ENCODE results near the gene REXO4. TPM values are rescaled to one million over a fixed set of nuclear protein-coding genes. Genes with fewer than 3 reads are reported as not detected.

REXO4 gene
- total and polyA plus RNA-seq, 4 donors: 7.4 to 12.1 (median 9.1) TPM

DNA sequence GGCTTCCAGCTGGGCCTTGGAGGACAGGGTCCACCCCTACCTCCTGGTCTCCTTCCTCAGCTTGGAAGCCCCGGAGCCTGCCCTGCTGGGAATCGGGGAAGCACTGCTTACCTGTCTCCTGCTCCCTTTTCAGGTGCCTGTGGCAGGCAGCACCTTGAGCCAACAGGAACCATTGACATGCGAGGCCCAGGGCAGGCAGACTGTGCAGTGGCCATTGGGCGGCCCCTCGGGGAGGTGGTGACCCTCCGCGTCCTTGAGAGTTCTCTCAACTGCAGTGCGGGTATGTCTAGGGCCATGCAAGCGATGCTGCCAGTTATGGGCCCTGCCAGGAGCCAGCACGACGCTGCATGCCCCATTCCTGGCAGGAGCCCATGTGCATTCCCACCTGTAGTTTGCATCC is 38.1 kb upstream of the REXO4 start:
- WGBS: 95% methylated on average over 11 of the region's 11 CpGs

DNA sequence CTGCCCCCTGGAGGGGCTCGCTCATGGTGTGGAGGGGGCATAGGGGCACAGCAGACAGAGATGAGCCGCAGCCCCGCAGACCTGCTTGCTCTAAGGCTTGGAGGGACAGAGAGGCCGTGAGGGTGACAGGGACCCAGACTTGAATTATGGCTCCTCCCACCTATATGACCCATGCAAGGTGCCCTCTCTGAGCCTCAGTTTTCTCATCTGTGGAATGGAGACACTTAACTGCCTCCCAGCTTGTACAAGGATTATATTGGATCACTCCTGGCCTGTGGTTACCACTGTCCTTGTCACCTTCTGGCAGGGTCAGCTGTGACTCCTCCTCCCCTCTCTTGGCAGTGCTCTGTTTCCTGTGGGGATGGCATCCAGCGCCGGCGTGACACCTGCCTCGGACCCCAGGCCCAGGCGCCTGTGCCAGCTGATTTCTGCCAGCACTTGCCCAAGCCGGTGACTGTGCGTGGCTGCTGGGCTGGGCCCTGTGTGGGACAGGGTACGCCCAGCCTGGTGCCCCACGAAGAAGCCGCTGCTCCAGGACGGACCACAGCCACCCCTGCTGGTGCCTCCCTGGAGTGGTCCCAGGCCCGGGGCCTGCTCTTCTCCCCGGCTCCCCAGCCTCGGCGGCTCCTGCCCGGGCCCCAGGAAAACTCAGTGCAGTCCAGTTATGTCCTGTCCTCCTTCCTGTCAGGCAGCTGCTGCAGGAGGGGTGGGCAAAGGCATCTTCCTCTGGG is 37.3 kb upstream of the REXO4 start:
- Histone ChIP-seq H3K4me3 (ENCODE audit: low read depth in 1 of 3, low read length in 3 of 3) (no peak overlapping the region), H3K36me3 (ENCODE audit: control insufficient read depth in 4 of 4, insufficient read depth in 3 of 4, low read depth in 1 of 4, low read length in 3 of 4) (no peaks in the 10 kb centered on the region), H3K27me3 (ENCODE audit: control insufficient read depth in 4 of 4, insufficient read depth in 4 of 4, low read length in 3 of 4) (no peaks in the 10 kb centered on the region), H3K9me3 (ENCODE audit: control insufficient read depth in 4 of 4, low read length in 3 of 4) (no peaks in the 10 kb centered on the region), H3K4me1 (ENCODE audit: control insufficient read depth in 4 of 4, insufficient read depth in 4 of 4, low read length in 3 of 4) (peaks cover 3 to 7% (median 5%) of the 10 kb centered on the region in 4 donors), H3K27ac (ENCODE audit: low read depth in 1 of 2, low read length in 2 of 2) (no peak overlapping the region), H3K9ac (ENCODE audit: low read depth in 1 of 2, low read length in 2 of 2) (no peak overlapping the region)
- 92% methylated on average over 20 of the region's 20 CpGs for WGBS
- DNase-seq (ENCODE audit: low spot score): no peak
- TF ChIP-seq RXRA (IDR thresholded peaks at IDR 0.05) (no peak), NR2F2 (IDR thresholded peaks at IDR 0.05) (no peak), JUND (IDR thresholded peaks at IDR 0.05) (no peak), HNF4G (IDR thresholded peaks at IDR 0.05) (no peak), FOXA1 (IDR thresholded peaks at IDR 0.05) (no peak), YY1 (IDR thresholded peaks at IDR 0.05) (no peak)
- TF ChIP-seq, protein P1, sequence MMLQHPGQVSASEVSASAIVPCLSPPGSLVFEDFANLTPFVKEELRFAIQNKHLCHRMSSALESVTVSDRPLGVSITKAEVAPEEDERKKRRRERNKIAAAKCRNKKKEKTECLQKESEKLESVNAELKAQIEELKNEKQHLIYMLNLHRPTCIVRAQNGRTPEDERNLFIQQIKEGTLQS (IDR thresholded peaks at IDR 0.05): no peak
- TF ChIP-seq, protein P2, sequence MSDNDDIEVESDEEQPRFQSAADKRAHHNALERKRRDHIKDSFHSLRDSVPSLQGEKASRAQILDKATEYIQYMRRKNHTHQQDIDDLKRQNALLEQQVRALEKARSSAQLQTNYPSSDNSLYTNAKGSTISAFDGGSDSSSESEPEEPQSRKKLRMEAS (IDR thresholded peaks at IDR 0.05): no peak
- TF ChIP-seq, protein P3, sequence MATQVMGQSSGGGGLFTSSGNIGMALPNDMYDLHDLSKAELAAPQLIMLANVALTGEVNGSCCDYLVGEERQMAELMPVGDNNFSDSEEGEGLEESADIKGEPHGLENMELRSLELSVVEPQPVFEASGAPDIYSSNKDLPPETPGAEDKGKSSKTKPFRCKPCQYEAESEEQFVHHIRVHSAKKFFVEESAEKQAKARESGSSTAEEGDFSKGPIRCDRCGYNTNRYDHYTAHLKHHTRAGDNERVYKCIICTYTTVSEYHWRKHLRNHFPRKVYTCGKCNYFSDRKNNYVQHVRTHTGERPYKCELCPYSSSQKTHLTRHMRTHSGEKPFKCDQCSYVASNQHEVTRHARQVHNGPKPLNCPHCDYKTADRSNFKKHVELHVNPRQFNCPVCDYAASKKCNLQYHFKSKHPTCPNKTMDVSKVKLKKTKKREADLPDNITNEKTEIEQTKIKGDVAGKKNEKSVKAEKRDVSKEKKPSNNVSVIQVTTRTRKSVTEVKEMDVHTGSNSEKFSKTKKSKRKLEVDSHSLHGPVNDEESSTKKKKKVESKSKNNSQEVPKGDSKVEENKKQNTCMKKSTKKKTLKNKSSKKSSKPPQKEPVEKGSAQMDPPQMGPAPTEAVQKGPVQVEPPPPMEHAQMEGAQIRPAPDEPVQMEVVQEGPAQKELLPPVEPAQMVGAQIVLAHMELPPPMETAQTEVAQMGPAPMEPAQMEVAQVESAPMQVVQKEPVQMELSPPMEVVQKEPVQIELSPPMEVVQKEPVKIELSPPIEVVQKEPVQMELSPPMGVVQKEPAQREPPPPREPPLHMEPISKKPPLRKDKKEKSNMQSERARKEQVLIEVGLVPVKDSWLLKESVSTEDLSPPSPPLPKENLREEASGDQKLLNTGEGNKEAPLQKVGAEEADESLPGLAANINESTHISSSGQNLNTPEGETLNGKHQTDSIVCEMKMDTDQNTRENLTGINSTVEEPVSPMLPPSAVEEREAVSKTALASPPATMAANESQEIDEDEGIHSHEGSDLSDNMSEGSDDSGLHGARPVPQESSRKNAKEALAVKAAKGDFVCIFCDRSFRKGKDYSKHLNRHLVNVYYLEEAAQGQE (IDR thresholded peaks at IDR 0.05): no peak
- TF ChIP-seq, protein P4, sequence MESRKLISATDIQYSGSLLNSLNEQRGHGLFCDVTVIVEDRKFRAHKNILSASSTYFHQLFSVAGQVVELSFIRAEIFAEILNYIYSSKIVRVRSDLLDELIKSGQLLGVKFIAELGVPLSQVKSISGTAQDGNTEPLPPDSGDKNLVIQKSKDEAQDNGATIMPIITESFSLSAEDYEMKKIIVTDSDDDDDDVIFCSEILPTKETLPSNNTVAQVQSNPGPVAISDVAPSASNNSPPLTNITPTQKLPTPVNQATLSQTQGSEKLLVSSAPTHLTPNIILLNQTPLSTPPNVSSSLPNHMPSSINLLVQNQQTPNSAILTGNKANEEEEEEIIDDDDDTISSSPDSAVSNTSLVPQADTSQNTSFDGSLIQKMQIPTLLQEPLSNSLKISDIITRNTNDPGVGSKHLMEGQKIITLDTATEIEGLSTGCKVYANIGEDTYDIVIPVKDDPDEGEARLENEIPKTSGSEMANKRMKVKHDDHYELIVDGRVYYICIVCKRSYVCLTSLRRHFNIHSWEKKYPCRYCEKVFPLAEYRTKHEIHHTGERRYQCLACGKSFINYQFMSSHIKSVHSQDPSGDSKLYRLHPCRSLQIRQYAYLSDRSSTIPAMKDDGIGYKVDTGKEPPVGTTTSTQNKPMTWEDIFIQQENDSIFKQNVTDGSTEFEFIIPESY (IDR thresholded peaks at IDR 0.05): no peak

More for the DNA sequence above, 38.1 kb upstream of the REXO4 start:
- TF ChIP-seq RXRA (IDR thresholded peaks at IDR 0.05) (no peak), JUND (IDR thresholded peaks at IDR 0.05) (no peak), GABPA (IDR thresholded peaks at IDR 0.05 in 1 of 2, conservative IDR thresholded peaks at IDR 0.05 in 1 of 2) (no peak), NR2F2 (IDR thresholded peaks at IDR 0.05) (no peak), FOXA2 (IDR thresholded peaks at IDR 0.05) (no peak), EGR1 (IDR thresholded peaks at IDR 0.05; ENCODE audit: low read depth in 2 of 2) (no peak), FOXA1 (IDR thresholded peaks at IDR 0.05) (no peak), HNF4G (IDR thresholded peaks at IDR 0.05) (no peak), SP1 (IDR thresholded peaks at IDR 0.05) (no peak), YY1 (IDR thresholded peaks at IDR 0.05) (no peak)
- TF ChIP-seq, protein P4 (IDR thresholded peaks at IDR 0.05): no peak
- TF ChIP-seq, protein P2 (IDR thresholded peaks at IDR 0.05): no peak
- TF ChIP-seq, protein P3 (IDR thresholded peaks at IDR 0.05): no peak
- TF ChIP-seq, protein P1 (IDR thresholded peaks at IDR 0.05): no peak
- H3K4me1 ChIP-seq (ENCODE audit: control insufficient read depth in 4 of 4, insufficient read depth in 4 of 4, low read length in 3 of 4): peaks cover 3 to 11% (median 6%) of the 10 kb centered on the region in 4 donors
- H3K27me3 ChIP-seq (ENCODE audit: control insufficient read depth in 4 of 4, insufficient read depth in 4 of 4, low read length in 3 of 4): no peaks in the 10 kb centered on the region
- H3K27ac ChIP-seq (ENCODE audit: low read depth in 1 of 2, low read length in 2 of 2): no peak overlapping the region
- no peak overlapping the region for H3K4me3 ChIP-seq (ENCODE audit: low read depth in 1 of 3, low read length in 3 of 3)
- no peak for DNase-seq (ENCODE audit: low spot score)
- H3K9ac ChIP-seq (ENCODE audit: low read depth in 1 of 2, low read length in 2 of 2): no peak overlapping the region
- no peaks in the 10 kb centered on the region for H3K9me3 ChIP-seq (ENCODE audit: control insufficient read depth in 4 of 4, low read length in 3 of 4)
- H3K36me3 ChIP-seq (ENCODE audit: control insufficient read depth in 4 of 4, insufficient read depth in 3 of 4, low read depth in 1 of 4, low read length in 3 of 4): no peaks in the 10 kb centered on the region
